Measurements from ENCODE around the gene SMYD3.

- no peak for TF ChIP-seq TFAM (CRISPR knock-in tag; conservative IDR thresholded peaks at IDR 0.05)
- TF ChIP-seq RBM22 (IDR thresholded peaks at IDR 0.05; ENCODE audit: low read depth, low read length, poor library complexity, severe bottlenecking) = no peak
- TF ChIP-seq ZMIZ1 (IDR thresholded peaks at IDR 0.05; ENCODE audit: low read depth in 2 of 2, low read length in 2 of 2) = no peak
- TF ChIP-seq RBFOX2 (IDR thresholded peaks at IDR 0.05; ENCODE audit: low read depth, low read length) = no peak
- TF ChIP-seq CTCF (IDR thresholded peaks at IDR 0.05 in 2 of 3, conservative IDR thresholded peaks at IDR 0.05 in 1 of 3; ENCODE audit: insufficient read depth in 2 of 3, low read depth in 1 of 3, low read length in 3 of 3) = no peak
- no peak for TF ChIP-seq FOXM1 (IDR thresholded peaks at IDR 0.05; ENCODE audit: low read depth)
- TF ChIP-seq FOXM1 (CRISPR knock-in tag; IDR thresholded peaks at IDR 0.05; ENCODE audit: low read depth) = no peak
- TF ChIP-seq ATF1 (CRISPR knock-in tag; IDR thresholded peaks at IDR 0.05) = no peak
- TF ChIP-seq ATF1 (tag; IDR thresholded peaks at IDR 0.05) = no peak
- TF ChIP-seq NCOR1 (IDR thresholded peaks at IDR 0.05) = no peak
- TF ChIP-seq ZBTB2 (IDR thresholded peaks at IDR 0.05) = no peak
- no peak for TF ChIP-seq POLR2AphosphoS5 (IDR thresholded peaks at IDR 0.05; ENCODE audit: control insufficient read depth, insufficient read depth, low read depth, low read length)
- no peak for TF ChIP-seq SRSF1 (IDR thresholded peaks at IDR 0.05; ENCODE audit: low read depth, low read length)
- TF ChIP-seq MXI1 (IDR thresholded peaks at IDR 0.05; ENCODE audit: low read depth, low read length) = no peak
- TF ChIP-seq LEF1 (IDR thresholded peaks at IDR 0.05) = no peak
Measured at GRCh38 chr1:245862812-245863540, 644.1 kb downstream of the SMYD3 start.

Data from K562 (cell line).